Stimulated activated memory B cell treated with anti-CD40 and anti-IgM and Interleukin-4, amounts not matched to agents 10 μg/mL and 1 μg/mL and 100 μg/mL, for 72 hours (primary cell): Measurements from ENCODE around the gene NMNAT2.

Experiments used
- ATAC-seq: fragments of 150-1000 bp; cut with Tn5 transposase; 2 replicates; pipeline ENCODE4 v1.10.0; 2021
- H3K27ac Mint-ChIP-seq: one replicate; pipeline ENCODE4 v1.8.0; 2022; ENCODE audit warnings: mild to moderate bottlenecking, mixed read lengths
- H3K27me3 Mint-ChIP-seq: one replicate; pipeline ENCODE4 v1.8.0; 2022; ENCODE audit warnings: mixed read lengths
- H3K36me3 Mint-ChIP-seq: one replicate; pipeline ENCODE4 v1.8.0; 2022; ENCODE audit warnings: mixed read lengths
- H3K4me1 Mint-ChIP-seq: one replicate; pipeline ENCODE4 v1.8.0; 2022; ENCODE audit warnings: mixed read lengths
- H3K4me3 Mint-ChIP-seq: one replicate; pipeline ENCODE4 v1.8.0; 2022; ENCODE audit warnings: mild to moderate bottlenecking, moderate library complexity, mixed read lengths
- H3K9me3 Mint-ChIP-seq: one replicate; pipeline ENCODE4 v1.8.0; 2022; ENCODE audit warnings: mixed read lengths

NMNAT2 gene

GRCh38 chr1:183394435-183394834 lies 23.7 kb downstream of the NMNAT2 start:
- Mint-ChIP-seq H3K4me1 (no peaks in the 10 kb centered on the region), H3K9me3 (no peaks in the 10 kb centered on the region), H3K4me3 (no peak overlapping the region), H3K27me3 (peaks cover 32% of the 10 kb centered on the region), H3K36me3 (no peaks in the 10 kb centered on the region), H3K27ac (no peak overlapping the region)
- no peak for ATAC-seq

DNA sequence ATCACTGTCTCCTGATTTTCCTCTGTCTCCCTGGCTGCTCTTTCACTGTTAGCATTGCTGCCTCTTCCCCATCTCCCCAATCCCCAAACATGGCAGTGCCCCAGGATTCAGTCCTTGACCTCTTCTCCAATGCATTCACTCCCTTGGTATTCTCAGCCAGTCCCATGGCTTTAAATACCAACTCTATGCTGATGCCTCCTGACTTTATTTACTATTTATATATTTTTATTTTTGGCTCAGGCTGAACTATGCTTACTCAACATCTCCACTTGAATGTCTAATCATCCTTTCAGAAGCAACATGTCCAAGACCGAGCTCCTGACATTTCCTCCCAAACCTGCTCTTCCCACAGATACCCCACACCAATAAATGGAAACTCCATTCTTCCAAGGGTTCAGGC lies 26.3 kb downstream of the NMNAT2 start:
- no peaks in the 10 kb centered on the region for H3K9me3 Mint-ChIP-seq
- no peaks in the 10 kb centered on the region for H3K4me1 Mint-ChIP-seq
- no peak overlapping the region for H3K27ac Mint-ChIP-seq
- peaks cover 11% of the 10 kb centered on the region for H3K27me3 Mint-ChIP-seq
- H3K36me3 Mint-ChIP-seq, result no peaks in the 10 kb centered on the region
- H3K4me3 Mint-ChIP-seq, result no peak overlapping the region
- ATAC-seq, result no peak

DNA sequence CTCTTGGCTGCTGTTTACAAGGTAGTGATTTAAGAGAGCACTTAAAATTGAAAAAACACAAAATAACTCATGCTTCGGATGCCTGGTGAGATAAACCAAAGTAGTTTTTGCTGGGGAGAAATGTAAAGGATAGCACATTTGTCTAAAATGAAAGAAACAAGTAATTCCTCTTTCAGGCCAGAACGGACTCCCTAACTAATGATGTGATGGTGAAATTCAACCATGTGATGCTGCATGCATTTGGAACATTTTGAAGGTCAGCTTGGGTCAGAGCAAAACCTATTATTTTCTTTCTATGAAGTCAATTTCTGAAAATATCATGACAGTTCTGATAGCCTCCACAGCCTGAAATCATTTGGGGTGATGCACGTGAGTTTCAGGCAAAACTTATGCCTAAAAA lies 27.6 kb downstream of the NMNAT2 start:
- Mint-ChIP-seq H3K36me3 (no peaks in the 10 kb centered on the region), H3K27ac (no peak overlapping the region), H3K9me3 (no peaks in the 10 kb centered on the region), H3K27me3 (peaks cover 8% of the 10 kb centered on the region), H3K4me3 (no peak overlapping the region), H3K4me1 (no peaks in the 10 kb centered on the region)
- no peak for ATAC-seq

GRCh38 chr1:183388735-183389134 lies 29.4 kb downstream of the NMNAT2 start:
- H3K27me3 Mint-ChIP-seq, result peaks cover 3% of the 10 kb centered on the region
- H3K9me3 Mint-ChIP-seq, result no peaks in the 10 kb centered on the region
- ATAC-seq, result no peak
- no peak overlapping the region for H3K27ac Mint-ChIP-seq
- no peak overlapping the region for H3K4me3 Mint-ChIP-seq
- H3K4me1 Mint-ChIP-seq, result no peaks in the 10 kb centered on the region
- H3K36me3 Mint-ChIP-seq, result no peaks in the 10 kb centered on the region

DNA sequence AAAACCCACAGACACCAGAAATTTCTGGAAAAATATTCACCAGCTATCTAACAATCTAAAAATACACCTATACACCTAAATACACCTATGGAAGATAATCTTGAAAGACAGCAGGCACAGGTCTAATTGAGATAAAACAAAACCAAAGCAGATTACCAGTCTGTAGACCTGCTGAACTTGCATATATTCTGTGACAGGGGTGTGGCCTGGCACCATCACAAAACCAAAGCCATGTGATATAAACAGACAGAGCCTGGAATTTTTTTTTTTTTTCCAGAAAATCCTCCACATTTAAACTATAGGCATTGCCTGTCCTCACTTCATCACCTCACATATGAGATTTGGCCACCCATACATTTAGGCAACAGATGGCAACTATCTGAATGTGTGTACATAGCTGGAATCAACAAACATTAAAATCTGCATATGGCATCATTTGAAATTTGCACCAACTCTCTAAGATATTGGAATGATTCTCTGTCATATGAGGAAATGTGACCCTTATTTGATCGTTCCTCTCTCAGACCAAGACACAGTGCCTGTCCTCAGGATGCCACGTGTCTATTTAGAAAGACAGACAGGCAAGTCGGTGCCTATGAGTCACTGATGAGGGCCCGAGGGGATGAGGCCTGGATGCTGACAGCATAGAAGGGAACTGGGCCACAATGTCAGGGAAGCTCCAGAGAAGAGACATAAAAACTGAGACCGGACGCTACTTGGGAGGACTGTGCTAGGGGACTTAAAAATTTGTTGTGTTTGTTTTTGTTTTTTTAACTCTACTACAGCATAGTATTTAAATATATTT lies 32.6 kb downstream of the NMNAT2 start:
- Mint-ChIP-seq H3K27ac (no peak overlapping the region), H3K4me1 (no peaks in the 10 kb centered on the region)

GRCh38 chr1:183379951-183380350 lies 38.2 kb downstream of the NMNAT2 start:
- no peak overlapping the region for H3K27ac Mint-ChIP-seq
- no peaks in the 10 kb centered on the region for H3K36me3 Mint-ChIP-seq
- H3K9me3 Mint-ChIP-seq, result no peaks in the 10 kb centered on the region
- no peaks in the 10 kb centered on the region for H3K4me1 Mint-ChIP-seq
- no peak for ATAC-seq
- peaks cover 27% of the 10 kb centered on the region for H3K27me3 Mint-ChIP-seq
- H3K4me3 Mint-ChIP-seq, result no peak overlapping the region

More for the DNA sequence above, 32.6 kb downstream of the NMNAT2 start:
- Mint-ChIP-seq H3K27me3 (peaks cover 12% of the 10 kb centered on the region), H3K36me3 (no peaks in the 10 kb centered on the region), H3K9me3 (no peaks in the 10 kb centered on the region), H3K4me3 (no peak overlapping the region)
- ATAC-seq, result no peak

DNA sequence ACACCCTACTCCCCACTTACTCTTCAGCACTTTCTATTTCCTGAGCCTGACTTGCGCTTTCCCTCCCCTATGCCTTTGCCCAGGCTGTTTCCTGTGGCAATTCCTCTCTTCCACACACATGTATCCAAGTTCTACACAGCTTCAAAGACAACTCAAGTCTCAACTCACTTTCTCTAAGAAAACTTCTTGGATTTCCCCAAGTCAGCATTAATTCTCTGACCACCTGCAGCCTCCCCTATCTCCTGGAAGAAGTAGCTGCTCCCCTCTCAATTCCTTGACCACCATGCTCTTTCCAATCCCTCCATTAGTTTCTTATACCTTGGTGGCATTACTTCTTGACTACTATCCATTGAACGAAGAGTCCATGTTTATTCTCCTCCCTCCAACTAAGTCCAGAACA lies 42.8 kb downstream of the NMNAT2 start:
- H3K4me3 Mint-ChIP-seq, result no peak overlapping the region
- no peak for ATAC-seq
- no peak overlapping the region for H3K27ac Mint-ChIP-seq
- H3K36me3 Mint-ChIP-seq, result no peaks in the 10 kb centered on the region
- H3K9me3 Mint-ChIP-seq, result no peaks in the 10 kb centered on the region
- H3K27me3 Mint-ChIP-seq, result peaks cover 24% of the 10 kb centered on the region
- H3K4me1 Mint-ChIP-seq, result no peaks in the 10 kb centered on the region

DNA sequence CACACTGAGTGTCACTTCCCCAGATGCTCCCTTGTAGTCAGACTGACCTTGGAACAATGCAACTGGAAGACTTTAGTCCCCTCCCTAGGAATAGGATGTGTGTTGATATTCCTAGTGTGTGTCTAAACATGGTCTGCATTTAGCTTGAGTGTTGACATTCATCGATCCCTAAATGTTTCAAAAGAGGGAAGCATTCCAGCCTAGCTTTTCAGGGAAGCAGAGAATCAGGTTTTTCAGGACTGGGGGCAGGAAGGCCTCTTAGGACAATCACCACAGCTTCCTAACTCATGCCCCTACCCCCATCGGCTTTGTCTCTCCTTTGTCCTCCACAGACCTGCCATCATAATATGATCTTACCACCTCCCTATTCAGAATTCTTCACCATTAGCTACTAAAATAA lies 43.4 kb downstream of the NMNAT2 start:
- Mint-ChIP-seq H3K27me3 (peaks cover 26% of the 10 kb centered on the region), H3K4me3 (no peak overlapping the region), H3K9me3 (no peaks in the 10 kb centered on the region), H3K36me3 (no peaks in the 10 kb centered on the region), H3K4me1 (no peaks in the 10 kb centered on the region), H3K27ac (no peak overlapping the region)
- ATAC-seq, result no peak

DNA sequence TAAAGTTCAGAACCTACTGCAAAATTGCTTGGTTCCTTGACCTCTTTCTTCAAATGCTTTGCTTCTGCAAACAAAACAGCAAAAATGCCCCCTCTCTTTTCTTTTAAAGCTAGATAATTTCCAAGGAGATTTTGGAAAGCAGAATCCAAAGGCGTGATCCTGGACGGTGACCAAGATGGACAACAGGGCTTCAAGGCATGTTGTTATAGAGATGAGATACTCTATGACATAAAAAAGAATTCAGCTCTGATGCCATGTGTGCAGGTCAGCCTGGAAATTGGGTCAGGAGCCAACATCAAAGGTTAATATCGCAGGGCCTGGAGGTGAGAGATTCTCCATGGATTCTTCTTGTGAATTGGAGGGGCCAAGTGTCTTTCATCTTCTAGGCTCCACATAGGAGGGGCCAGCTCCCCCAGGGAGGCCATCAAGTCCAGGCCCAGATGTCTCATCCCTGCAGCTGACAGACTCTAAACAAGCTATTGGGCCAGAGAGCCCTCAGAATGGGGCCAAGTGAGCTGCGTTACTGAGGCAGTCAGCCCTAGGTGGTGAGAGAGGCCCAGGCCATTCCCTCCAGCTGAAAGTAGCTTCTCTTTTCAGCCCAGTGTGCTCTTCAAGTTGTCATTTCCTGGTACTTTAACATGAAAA lies 45.5 kb downstream of the NMNAT2 start:
- Mint-ChIP-seq H3K4me1 (no peaks in the 10 kb centered on the region), H3K4me3 (no peak overlapping the region), H3K27me3 (peaks cover 42% of the 10 kb centered on the region), H3K27ac (no peak overlapping the region), H3K9me3 (no peaks in the 10 kb centered on the region), H3K36me3 (no peaks in the 10 kb centered on the region)
- ATAC-seq, result no peak

DNA sequence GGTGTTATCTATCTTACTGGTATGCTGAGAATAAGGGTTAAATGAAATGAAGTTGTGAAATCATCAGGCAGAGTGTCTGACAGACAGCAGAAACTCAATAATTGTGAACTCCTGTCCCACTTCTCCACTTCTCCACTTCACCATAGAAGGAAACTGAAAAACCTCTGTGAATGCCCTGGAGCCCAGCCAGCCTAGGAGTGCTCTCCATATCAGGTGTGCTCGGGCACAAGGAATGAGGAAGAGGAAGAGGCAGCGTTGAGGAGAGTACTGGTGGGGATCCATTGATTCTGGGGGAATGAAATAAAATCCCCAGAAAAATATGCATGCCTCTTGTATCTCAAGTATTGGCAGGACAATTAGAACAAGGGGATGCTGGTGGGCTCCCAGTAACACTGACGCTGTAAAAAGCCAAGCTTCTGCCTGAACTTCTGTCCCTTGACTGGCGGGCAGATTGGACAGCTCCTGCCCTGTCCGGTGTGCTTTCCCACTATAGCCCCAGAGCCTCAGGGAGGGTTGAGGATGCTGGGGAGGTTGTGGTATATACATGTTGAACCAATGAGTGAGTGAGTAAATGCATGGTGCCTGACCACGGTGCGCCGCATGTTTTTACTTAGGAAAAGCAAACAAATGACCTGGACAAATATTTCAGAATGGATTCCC lies 47.7 kb downstream of the NMNAT2 start:
- no peak overlapping the region for H3K4me3 Mint-ChIP-seq

DNA sequence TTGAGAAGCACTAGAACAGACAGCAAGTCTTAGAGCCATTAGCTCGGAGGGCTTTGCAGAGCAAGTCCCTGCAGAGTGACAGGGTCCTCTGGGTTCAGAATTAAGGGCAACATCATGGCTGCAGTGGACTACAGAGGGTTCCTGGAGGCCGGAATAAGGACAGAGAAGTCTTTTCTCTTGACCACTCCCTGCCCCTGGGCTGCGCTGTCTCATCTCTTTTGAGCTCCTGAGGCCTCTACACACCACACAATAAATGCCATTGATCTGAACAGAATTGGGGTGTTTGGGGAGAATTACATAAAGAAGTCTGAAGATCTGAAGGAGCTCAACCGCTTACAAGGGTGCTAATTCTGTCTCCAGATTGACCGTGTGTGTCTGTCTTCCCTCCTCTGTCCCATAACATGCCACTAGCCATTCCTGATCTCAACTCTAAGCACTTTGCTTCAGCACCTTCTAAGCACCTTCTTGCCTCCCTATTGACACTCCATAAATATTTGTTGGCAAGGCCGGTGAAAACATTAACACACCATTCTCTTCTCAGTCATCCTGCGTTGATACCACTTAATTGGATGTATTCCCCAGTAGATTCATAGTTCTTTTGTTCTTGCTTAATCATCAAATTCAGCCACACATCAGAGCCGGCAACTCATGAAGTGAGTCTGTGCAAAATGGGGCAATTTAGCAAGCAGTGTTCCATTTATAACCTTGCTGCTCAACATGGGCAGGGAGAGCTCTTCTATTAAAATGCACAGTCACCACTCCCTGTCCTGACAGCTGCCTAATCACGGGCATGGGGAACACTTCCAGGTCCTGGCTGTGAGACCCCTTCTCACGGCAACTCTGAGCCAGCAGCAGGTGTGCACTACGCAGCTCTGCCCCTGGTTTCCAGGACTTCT lies 49.7 kb downstream of the NMNAT2 start:
- no peaks in the 10 kb centered on the region for H3K4me1 Mint-ChIP-seq
- H3K36me3 Mint-ChIP-seq, result no peaks in the 10 kb centered on the region
- H3K27ac Mint-ChIP-seq, result no peak overlapping the region
- H3K4me3 Mint-ChIP-seq, result no peak overlapping the region
- no peak for ATAC-seq
- no peaks in the 10 kb centered on the region for H3K9me3 Mint-ChIP-seq
- H3K27me3 Mint-ChIP-seq, result peaks cover 54% of the 10 kb centered on the region

More for the DNA sequence above, 47.7 kb downstream of the NMNAT2 start:
- H3K4me1 Mint-ChIP-seq, result no peaks in the 10 kb centered on the region
- no peak overlapping the region for H3K27ac Mint-ChIP-seq
- H3K9me3 Mint-ChIP-seq, result no peaks in the 10 kb centered on the region
- peaks cover 52% of the 10 kb centered on the region for H3K27me3 Mint-ChIP-seq
- no peaks in the 10 kb centered on the region for H3K36me3 Mint-ChIP-seq
- ATAC-seq, result no peak

DNA sequence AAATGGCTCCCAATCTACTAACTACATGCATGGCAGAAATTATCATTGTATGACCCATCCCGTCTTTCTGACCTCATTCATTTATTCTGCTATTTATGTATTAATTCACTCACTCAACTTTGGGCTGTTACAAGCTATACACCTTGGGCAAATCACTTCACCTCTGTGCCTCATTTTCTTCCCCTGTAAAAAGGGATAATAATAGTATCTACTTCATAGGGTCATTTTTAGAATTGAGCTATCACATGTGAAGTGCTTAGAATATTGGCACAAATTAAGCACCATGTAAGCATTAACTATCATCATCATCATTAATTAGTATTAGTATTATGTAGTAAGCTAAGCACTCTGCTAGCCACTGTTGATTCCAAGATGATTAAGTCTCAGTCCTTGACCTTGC lies 52.1 kb downstream of the NMNAT2 start:
- ATAC-seq, result no peak
- no peaks in the 10 kb centered on the region for H3K9me3 Mint-ChIP-seq
- H3K36me3 Mint-ChIP-seq, result no peaks in the 10 kb centered on the region
- peaks cover 63% of the 10 kb centered on the region for H3K27me3 Mint-ChIP-seq
- H3K4me3 Mint-ChIP-seq, result no peak overlapping the region
- no peak overlapping the region for H3K27ac Mint-ChIP-seq
- H3K4me1 Mint-ChIP-seq, result no peaks in the 10 kb centered on the region

GRCh38 chr1:183365676-183366075 lies 52.5 kb downstream of the NMNAT2 start:
- no peak overlapping the region for H3K4me3 Mint-ChIP-seq
- no peaks in the 10 kb centered on the region for H3K36me3 Mint-ChIP-seq
- H3K27me3 Mint-ChIP-seq, result peaks cover 59% of the 10 kb centered on the region
- ATAC-seq, result no peak
- no peaks in the 10 kb centered on the region for H3K9me3 Mint-ChIP-seq
- no peaks in the 10 kb centered on the region for H3K4me1 Mint-ChIP-seq
- H3K27ac Mint-ChIP-seq, result no peak overlapping the region

DNA sequence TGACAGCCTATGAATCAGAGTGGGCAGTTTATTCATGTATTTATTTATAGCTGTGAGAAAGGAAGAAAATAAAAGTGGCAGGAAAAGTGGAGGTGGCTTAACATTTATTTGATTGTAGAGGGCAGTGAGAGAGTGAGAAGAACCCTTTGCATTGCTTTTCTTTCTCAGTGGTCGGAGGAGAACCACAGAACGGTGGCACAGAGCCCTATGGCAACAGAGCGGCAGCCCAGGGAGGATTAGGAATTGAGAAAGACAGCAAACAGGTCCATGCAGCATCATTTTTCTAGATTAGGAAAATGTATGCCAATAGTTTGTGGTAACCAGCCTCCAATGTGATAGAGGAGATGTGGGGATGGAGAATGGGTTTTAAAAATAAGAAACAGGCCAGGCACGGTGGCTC lies 53.1 kb downstream of the NMNAT2 start:
- Mint-ChIP-seq H3K27me3 (peaks cover 53% of the 10 kb centered on the region), H3K4me1 (no peaks in the 10 kb centered on the region), H3K27ac (no peak overlapping the region), H3K9me3 (no peaks in the 10 kb centered on the region), H3K36me3 (no peaks in the 10 kb centered on the region), H3K4me3 (no peak overlapping the region)
- no peak for ATAC-seq

DNA sequence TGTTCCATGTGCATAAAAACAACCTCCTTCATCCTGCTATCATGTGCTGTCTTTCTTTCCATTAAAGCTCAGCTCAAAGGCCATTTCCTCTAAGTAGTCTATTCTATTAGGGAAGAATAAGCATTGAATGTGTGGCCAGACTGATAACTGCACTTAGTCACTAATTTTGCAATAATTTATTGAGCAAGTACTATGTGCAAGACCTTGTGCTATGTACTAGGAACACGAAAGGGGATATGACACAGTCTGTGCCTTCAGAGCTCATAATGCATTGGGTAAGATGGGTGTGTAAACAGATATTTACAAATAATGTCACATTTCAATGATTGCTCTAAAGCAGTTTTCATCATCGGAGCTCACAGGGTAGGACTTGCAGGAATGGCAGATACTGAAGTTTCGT lies 54.2 kb downstream of the NMNAT2 start:
- no peaks in the 10 kb centered on the region for H3K9me3 Mint-ChIP-seq
- no peaks in the 10 kb centered on the region for H3K4me1 Mint-ChIP-seq
- H3K4me3 Mint-ChIP-seq, result no peak overlapping the region
- no peaks in the 10 kb centered on the region for H3K36me3 Mint-ChIP-seq
- peaks cover 43% of the 10 kb centered on the region for H3K27me3 Mint-ChIP-seq
- ATAC-seq, result no peak
- H3K27ac Mint-ChIP-seq, result no peak overlapping the region
